Eye (tissue), 1 donor: ENCODE measurements around the gene ZNF425.
"Not testable (repeated sequence)": the region's sequence is repeated elsewhere in the genome, so short reads cannot be mapped to it uniquely, and the experiment has no call there.

Experiments
- DNase-seq: peaks from one replicate; pipeline ENCODE4 v3.0.0-alpha.2; 2015

ZNF425 gene

GRCh38 chr7:149130572-149131198, 4.6 kb upstream of the ZNF425 start:
- DNase-seq = no peak

- peak; percentile 87 for DNase-seq
Measured at GRCh38 chr7:149126662-149127266, 640 bp upstream of the ZNF425 start.

DNA sequence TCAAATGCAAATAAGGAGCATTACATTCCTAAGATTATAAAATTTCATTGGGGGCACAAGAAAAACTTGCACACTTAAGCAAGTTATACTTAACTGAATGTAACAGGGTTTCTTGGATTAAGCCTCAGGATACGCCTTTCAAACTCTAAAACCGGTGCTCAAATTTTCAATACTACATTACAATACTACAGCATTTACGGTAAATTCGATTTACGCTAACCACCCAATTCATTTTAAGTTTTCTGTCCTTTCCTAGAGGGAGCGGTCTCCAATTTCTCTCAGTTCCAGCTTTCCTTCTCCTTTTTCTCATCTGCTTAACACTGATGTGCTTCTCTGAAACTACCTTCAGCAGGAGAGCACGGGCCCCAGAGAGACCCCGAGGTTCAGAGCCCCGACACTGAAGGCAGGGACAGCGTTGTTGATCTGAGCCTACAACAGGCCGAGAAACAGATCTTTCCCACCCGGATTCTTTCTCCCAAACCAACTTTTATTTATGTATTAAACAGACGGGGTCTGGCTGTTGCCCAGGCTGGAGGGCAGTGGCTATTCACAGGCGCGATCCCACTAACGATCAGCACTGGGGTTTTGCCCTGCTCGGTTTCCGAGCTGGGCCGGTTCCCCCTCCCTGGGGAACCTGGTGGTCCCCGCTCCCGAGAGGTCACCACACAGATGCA, 798 bp downstream of the ZNF425 start:
- DNase-seq = peak; percentile 1

DNA sequence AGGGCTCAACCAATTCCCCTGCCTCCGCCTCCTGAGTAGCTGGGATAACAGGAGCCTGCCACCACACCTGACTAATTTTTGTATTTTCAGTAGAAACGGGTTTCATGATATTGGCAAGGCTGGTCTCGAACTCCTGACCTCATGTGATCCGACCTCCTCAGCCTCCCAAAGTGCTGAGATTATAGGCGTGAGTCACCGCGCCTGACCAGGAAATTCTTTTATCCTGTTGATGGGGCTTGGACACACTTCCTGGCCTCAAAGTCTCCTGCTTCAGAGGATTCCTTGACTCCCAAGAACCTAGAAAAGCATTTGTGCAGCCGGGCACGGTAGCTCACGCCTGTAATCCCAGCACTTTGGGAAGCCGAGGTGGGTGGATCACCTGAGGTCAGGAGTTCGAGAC, 16.2 kb downstream of the ZNF425 start:
- no peak for DNase-seq

- no peak for DNase-seq
Measured at GRCh38 chr7:149104749-149105148, 21.4 kb downstream of the ZNF425 start.

GRCh38 chr7:149104214-149104613, 21.9 kb downstream of the ZNF425 start:
- DNase-seq = no peak

DNA sequence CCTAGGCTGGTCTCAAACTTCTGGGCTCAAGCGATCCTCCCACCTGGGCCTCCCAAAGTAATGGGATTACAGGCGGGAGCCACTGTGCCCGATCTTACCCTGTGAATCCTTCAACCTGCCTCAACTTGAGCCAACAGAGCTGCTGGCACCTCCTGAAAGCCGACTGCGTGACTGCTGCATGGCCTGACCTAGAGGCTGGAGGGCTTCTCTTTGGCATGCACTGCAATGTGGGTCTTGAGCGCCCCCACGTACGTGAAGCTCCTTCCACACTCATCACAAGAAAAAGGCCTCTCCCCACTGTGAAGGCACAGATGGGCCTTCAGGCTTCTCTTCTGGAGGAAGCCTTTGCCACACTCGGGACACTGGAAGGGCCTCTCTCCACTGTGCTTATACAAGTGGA, 22.7 kb downstream of the ZNF425 start:
- no peak for DNase-seq

DNA sequence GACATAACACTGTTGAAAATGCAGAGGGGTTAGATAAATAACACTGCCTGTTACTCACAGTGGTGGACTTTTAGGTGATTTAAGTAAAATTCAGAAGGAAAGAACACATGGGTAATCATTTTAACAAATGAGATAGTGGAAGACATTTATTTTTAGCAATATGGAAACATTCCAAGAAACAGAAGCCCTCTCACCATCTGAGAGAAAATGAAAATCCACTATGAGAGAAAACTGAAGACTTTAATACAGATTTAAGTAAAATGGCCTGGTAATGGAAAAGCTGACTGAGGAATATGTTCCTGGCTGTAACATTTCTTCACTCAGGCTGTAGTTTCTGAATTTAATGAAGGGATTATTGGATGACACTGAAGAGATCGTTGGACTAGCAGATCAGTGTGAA, 23.5 kb downstream of the ZNF425 start:
- DNase-seq = no peak

- no peak for DNase-seq
Measured at GRCh38 chr7:149100821-149101220, 25.3 kb downstream of the ZNF425 start.

- no peak for DNase-seq
Measured at GRCh38 chr7:149099058-149099457, 27.1 kb downstream of the ZNF425 start.

DNA sequence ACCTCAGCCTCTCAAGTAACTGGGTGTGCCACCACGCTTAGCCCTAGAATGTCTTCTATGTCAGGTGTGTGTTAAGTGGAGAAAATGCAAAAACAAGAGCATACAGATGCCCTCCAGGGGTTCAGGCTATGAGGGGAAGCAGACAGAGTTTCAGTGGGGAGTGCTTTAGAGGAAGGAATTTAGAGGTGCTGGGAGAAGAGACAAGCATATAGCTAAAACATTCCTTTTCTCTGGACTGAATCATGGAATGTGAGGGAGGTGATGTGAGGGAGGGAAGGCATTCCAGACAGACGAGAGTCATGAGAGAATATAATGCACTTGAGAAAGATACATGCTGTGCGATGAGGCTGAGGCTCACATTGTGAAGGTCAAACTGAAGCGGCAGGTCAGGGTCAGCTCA, 29.0 kb downstream of the ZNF425 start:
- DNase-seq = no peak

DNA sequence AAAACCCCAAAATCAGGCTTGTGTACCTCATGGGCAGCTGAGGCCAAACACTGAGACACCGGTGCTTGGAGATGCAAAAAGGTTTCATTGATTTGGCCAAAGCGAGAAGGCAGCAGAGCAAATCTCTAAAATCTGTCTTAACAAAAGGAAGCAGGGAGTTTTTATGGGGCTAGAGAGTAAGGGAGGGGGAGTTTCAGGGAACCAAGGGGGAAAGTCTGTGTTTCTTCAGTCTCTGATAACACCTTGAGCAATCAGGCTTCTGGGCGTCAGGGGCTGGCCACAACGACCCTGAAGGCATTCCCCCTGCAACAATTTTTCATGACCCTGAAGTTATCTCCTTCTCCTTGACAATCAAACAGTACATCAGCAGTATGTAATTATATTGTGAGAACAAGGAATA, 32.9 kb downstream of the ZNF425 start:
- DNase-seq = no peak

DNA sequence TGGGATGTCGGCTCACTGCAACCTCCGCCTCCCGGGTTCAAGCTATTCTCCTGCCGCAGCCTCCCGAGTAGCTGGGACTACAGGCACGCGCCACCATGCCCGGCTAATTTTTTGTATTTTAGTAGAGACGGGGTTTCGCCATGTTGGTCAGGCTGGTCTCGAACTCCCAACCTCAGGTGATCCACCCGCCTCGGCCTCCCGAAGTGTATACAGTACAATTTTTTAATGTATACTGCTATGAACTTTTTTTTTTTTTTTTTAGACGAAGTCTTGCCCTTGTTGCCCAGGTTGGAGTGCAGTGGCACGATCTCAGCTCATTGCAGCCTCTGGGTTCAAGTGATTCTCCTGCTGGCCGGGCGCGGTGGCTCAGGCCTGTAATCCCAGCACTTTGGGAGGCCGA, 33.9 kb downstream of the ZNF425 start:
- not testable (repeated sequence) for DNase-seq

DNA sequence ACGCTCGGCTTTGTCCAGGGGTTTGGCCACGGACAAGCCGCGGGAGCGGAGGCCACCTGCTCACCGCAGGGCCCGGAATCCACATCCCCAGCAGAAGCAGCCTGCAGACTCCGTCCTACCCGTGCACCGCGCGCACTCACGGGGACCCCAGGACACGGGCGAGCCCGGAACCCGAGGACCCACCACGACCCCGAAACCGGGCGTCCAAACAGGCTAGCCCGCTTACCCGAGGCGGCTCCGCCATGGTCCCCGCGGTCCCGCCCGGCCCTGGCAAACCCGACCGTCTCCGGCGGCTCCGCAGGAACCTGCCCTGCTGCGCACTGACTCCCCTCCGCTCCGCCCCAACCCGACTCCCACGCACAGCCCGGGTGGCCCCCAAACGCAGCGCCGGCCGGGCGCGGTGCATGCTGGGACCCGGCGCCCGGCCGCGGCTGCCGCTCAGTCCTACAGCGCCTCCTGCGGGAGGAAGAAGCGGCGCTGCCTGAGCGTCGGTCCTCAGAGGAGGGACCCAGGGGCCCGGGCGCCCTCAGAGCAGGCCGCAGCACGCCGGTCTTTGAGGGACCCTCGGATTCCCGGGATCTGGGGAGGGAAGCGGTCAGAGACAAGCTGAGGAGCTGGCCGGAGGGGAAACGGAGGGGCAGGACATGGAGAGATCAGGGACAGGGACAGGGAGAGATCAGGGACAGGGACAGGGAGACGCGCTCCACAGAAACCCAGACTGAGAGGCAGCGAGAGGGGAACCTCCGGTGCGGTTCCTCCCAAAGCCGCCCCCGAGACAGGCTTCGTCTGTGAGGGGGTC, 35.5 kb downstream of the ZNF425 start, which contains the start of gene ZNF786:
TSS of gene ZNF786 (minus strand) at position 322 of the 799 bp plus-strand sequence. CDS start at position 244, 78 bp downstream.
- DNase-seq = peak; percentile 97

DNA sequence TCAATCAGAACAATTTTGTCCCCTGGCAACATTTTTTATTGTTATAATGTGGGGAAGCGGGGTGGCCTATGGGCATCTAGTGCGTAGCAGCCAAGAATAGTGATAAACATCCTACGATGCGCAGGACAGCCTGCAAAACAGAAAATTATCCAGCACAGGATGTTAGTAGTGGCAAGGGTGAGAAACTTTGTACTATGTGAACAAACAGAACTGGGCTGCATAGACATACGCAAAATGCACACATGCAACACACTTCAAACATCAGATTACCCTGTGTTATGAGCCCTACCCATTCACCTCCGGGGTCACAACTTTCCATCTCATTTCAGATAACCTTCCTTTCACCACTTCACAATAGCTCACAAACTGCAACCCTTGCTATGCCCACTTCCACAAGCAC, 38.7 kb downstream of the ZNF425 start:
- DNase-seq = no peak

GRCh38 chr7:149085866-149086265, 40.3 kb downstream of the ZNF425 start:
- DNase-seq = no peak

DNA sequence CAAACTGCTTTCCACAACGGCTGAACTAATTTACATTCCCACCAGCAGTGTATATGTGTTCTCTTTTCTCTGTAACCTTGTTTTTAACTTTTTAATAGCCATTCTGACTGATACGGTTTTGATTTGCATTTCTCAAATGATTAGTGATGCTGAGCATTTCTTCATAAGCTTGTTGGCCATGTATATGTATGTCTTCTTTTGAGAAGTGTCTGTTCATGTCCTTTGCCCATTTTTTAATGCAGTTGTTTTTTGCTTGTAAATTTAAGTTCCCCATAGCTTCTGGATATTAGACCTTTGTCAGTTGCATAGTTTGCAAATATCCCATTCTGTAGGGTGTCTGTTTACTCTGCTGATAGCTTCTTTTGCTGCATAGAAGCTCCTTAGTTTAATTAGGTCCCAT, 41.7 kb downstream of the ZNF425 start:
- DNase-seq = no peak

- DNase-seq = no peak
Measured at GRCh38 chr7:149081914-149082313, 44.2 kb downstream of the ZNF425 start.

DNA sequence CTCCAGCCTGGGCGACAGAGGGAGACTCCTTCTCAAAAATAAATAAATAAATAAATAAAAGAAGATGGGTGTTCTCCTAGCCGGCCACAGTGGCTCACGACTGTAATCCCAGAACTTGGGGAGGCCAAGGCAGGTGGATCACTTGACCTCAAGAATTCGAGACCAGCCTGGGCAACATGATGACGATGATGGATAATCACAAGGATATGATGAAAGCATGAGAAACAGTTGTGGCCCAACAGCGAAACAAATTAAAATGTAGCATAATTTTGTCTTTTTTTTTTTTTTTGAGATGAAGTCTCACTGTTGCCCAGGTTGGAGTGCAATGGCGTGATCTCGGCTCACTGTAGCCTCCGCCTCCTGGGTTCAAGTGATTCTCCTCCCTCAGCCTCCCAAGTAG, 48.5 kb downstream of the ZNF425 start:
- DNase-seq = no peak

DNA sequence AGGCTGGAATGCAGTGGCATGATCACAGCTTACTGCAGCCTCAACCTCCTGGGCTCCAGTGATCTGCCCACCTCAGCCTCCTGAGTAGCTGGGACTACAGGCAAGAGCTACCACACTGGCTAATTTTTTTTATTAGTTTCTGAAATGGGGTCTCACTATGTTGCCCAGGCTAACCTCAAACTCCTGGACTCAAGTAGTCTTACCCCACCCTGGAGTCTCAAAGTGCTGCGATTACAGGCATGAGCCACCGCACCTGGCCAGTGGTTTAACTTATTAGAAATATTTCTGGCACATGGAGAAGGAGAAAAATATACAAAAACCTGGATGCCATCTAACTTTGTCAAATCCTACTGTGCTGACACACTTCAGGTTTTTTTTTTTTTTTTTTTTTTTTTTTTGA, 50.8 kb downstream of the ZNF425 start:
- no peak for DNase-seq

DNA sequence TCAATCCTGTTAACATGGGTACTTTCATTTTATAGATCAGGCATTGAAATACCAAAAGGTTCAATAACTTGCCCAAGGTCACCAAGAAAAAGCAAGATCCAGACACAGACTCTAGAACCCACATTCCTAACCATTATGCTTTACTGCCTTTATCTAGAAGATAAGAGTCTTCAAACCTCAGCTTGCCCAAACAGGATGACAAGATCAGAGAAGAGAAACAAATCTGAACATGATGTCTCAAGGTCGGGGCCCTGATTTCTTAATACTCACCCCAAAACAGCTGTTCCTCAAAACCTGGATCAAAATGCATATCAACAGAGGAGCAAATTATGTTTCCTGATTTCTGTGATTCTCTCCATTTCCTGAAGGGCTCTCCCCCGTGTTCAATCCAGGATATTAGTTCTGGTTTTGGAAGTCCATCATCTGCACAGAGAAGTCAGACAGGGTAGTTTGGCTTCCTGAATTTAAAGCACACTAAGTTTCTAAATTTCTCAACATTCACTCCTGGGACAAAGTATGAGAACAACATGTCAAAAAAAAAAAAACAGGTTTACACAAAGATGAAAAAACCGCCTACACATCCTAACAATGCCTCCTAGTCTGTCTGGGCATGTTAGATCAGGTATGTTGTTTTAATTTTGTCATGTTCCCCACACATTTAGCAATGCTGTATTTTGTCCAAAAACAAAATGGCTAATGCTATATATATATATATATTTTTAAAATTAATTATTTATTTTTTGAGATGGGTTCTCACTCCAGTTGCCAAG, 51.8 kb downstream of the ZNF425 start:
- no peak for DNase-seq

GRCh38 chr7:149072438-149072775, 53.7 kb downstream of the ZNF425 start:
- no peak for DNase-seq
